HepG2 (cell line): ENCODE data around the gene IRAK2. TPM values are rescaled to one million over a fixed set of nuclear protein-coding genes. Genes with fewer than 3 reads are reported as not detected.
A peak's percentile ranks its signal among the peaks of the same experiment; 100 is the strongest.

Experiments used
- DMAP1 ChIP-seq: IDR thresholded peaks from 2 replicates; pipeline ENCODE4 v1.6.1; 2016
- HOXD1 ChIP-seq: sonication (generic); formaldehyde crosslinking; IDR thresholded peaks from 2 replicates; pipeline ENCODE4 v1.5.0; 2020; ENCODE audit warnings: missing genetic modification reagents
- MEIS1 ChIP-seq: sonication (generic); formaldehyde crosslinking; IDR thresholded peaks from 2 replicates; pipeline ENCODE4 v1.9.0; 2021; ENCODE audit warnings: mild to moderate bottlenecking, missing genetic modification reagents, moderate library complexity, borderline replicate concordance
- MTERF4 ChIP-seq: sonication (generic); formaldehyde crosslinking; IDR thresholded peaks from 2 replicates; pipeline ENCODE4 v1.8.0; 2023; ENCODE audit warnings: mild to moderate bottlenecking, missing genetic modification reagents
- MYPOP ChIP-seq: sonication (generic); formaldehyde crosslinking; IDR thresholded peaks from 2 replicates; pipeline ENCODE4 v1.8.1; 2023; ENCODE audit warnings: mild to moderate bottlenecking, moderate library complexity, missing genetic modification reagents
- POGK ChIP-seq: sonication (generic); formaldehyde crosslinking; conservative IDR thresholded peaks from 2 replicates; pipeline ENCODE4 v1.8.0; 2022; ENCODE audit warnings: mild to moderate bottlenecking, moderate library complexity, missing genetic modification reagents
- RFX3 ChIP-seq: IDR thresholded peaks from 2 replicates; pipeline ENCODE4 v1.6.1; 2016; ENCODE audit warnings: missing biosample characterization, missing genetic modification reagents
- SP1 ChIP-seq, 2 experiments: fragments of 450-650 bp in 1 of 2; sonication (generic) in 1 of 2; formaldehyde crosslinking in 1 of 2; IDR thresholded peaks; 2 replicates each; pipeline versions ENCODE4 v1.4.0 to v1.6.1; 2016 to 2020; ENCODE audit warnings: missing genetic modification reagents in 1 of 2
- STAG1 ChIP-seq: sonication (generic); formaldehyde crosslinking; IDR thresholded peaks from 2 replicates; pipeline ENCODE4 v1.4.0; 2020; ENCODE audit warnings: missing genetic modification reagents
- TMF1 ChIP-seq: sonication (generic); formaldehyde crosslinking; IDR thresholded peaks from 2 replicates; pipeline ENCODE4 v1.8.1; 2022; ENCODE audit warnings: low read depth, missing genetic modification reagents
- ZKSCAN5 ChIP-seq: sonication (generic); formaldehyde crosslinking; IDR thresholded peaks from 2 replicates; pipeline ENCODE4 v1.5.1; 2020; ENCODE audit warnings: mild to moderate bottlenecking, missing genetic modification reagents
- ZNF235 ChIP-seq: sonication (generic); formaldehyde crosslinking; IDR thresholded peaks from 2 replicates; pipeline ENCODE4 v1.8.1; 2023; ENCODE audit warnings: mild to moderate bottlenecking, missing genetic modification reagents, borderline replicate concordance
- ZNF670 ChIP-seq: sonication (generic); formaldehyde crosslinking; IDR thresholded peaks from 2 replicates; pipeline ENCODE4 v1.8.0; 2022; ENCODE audit warnings: mild to moderate bottlenecking, missing genetic modification reagents, borderline replicate concordance
- ZNF788 ChIP-seq: sonication (generic); formaldehyde crosslinking; IDR thresholded peaks from 2 replicates; pipeline ENCODE4 v1.5.0; 2020; ENCODE audit warnings: mild to moderate bottlenecking, missing genetic modification reagents, borderline replicate concordance
- polyA plus RNA-seq, 8 experiments: library from polyadenylated mRNA; depleted of rRNA in 3 of 8; stranded (reverse) in 7 of 8; unstranded in 1 of 8; fragments of >200 nt; fragmentation: Illumina TruSeq in 4 of 8; extraction: Trizol in 4 of 8; gene quantifications; 2 replicates each; pipeline versions ENCODE4 v1.2.1 to v1.2.3, GENCODE V29; 2011 to 2016; ENCODE audit warnings: low read depth in 4 of 8, missing spikeins in 1 of 8, mixed read lengths in 1 of 8; ENCODE audit not compliant: insufficient read depth in 1 of 8
- total RNA-seq, 5 experiments: library from RNA; depleted of rRNA; stranded (reverse); fragments of >200 nt; fragmentation: Illumina TruSeq; extraction: Trizol; gene quantifications; 2 replicates each; pipeline ENCODE4 v1.2.3, GENCODE V29; 2016; ENCODE audit warnings: low read depth in 1 of 5
- TF ChIP-seq, protein P1 (sequence below): sonication (generic); formaldehyde crosslinking; IDR thresholded peaks from 2 replicates; pipeline ENCODE4 v1.5.0; 2020; ENCODE audit warnings: mild to moderate bottlenecking, low read depth, missing genetic modification reagents, borderline replicate concordance
- TF ChIP-seq, protein P2 (sequence below): sonication (generic); formaldehyde crosslinking; IDR thresholded peaks from 2 replicates; pipeline ENCODE4 v1.4.0; 2020; ENCODE audit warnings: missing genetic modification reagents, mild to moderate bottlenecking, borderline replicate concordance
- TF ChIP-seq, protein P3 (sequence below): sonication (generic); formaldehyde crosslinking; IDR thresholded peaks from 2 replicates; pipeline ENCODE4 v1.5.1; 2020; ENCODE audit warnings: missing genetic modification reagents, mild to moderate bottlenecking, borderline replicate concordance

Gene IRAK2
- total and polyA plus RNA-seq, 2 of the 13 experiments (the other 11 are each of a cell fraction or from before 2014, with no cell fraction given), result 13.1 to 23.3 TPM

GRCh38 chr3:10286596-10287295 is 122.0 kb downstream of the IRAK2 start (continued):
- TF ChIP-seq POGK (CRISPR knock-in tag) (no peak), MTERF4 (CRISPR knock-in tag) (0 out of 2 replicates have a peak, but pooled peaks have one; percentile 29), DMAP1 (CRISPR knock-in tag) (no peak), TMF1 (CRISPR knock-in tag) (no peak), SP1 (IDR thresholded peaks at IDR 0.05) (no peak), SP1 (CRISPR knock-in tag; IDR thresholded peaks at IDR 0.05) (no peak), MYPOP (CRISPR knock-in tag) (no peak), ZNF235 (CRISPR knock-in tag) (no peak), ZNF670 (CRISPR knock-in tag) (no peak), STAG1 (CRISPR knock-in tag) (peak; percentile 79), ZNF788 (no peak), MEIS1 (CRISPR knock-in tag) (no peak), ZKSCAN5 (CRISPR knock-in tag) (no peak), RFX3 (CRISPR knock-in tag) (no peak), HOXD1 (no peak)
- TF ChIP-seq, protein P1, sequence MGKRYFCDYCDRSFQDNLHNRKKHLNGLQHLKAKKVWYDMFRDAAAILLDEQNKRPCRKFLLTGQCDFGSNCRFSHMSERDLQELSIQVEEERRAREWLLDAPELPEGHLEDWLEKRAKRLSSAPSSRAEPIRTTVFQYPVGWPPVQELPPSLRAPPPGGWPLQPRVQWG (CRISPR knock-in tag), result no peak
- TF ChIP-seq, protein P2, sequence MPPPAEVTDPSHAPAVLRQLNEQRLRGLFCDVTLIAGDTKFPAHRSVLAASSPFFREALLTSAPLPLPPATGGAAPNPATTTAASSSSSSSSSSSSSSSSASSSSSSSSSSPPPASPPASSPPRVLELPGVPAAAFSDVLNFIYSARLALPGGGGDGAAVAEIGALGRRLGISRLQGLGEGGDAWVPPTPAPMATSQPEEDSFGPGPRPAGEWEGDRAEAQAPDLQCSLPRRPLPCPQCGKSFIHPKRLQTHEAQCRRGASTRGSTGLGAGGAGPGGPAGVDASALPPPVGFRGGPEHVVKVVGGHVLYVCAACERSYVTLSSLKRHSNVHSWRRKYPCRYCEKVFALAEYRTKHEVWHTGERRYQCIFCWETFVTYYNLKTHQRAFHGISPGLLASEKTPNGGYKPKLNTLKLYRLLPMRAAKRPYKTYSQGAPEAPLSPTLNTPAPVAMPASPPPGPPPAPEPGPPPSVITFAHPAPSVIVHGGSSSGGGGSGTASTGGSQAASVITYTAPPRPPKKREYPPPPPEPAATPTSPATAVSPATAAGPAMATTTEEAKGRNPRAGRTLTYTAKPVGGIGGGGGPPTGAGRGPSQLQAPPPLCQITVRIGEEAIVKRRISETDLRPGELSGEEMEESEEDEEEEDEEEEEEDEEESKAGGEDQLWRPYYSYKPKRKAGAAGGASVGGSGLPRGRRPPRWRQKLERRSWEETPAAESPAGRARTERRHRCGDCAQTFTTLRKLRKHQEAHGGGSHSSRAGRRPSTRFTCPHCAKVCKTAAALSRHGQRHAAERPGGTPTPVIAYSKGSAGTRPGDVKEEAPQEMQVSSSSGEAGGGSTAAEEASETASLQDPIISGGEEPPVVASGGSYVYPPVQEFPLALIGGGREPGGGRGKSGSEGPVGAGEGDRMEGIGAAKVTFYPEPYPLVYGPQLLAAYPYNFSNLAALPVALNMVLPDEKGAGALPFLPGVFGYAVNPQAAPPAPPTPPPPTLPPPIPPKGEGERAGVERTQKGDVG, result no peak
- TF ChIP-seq, protein P3, sequence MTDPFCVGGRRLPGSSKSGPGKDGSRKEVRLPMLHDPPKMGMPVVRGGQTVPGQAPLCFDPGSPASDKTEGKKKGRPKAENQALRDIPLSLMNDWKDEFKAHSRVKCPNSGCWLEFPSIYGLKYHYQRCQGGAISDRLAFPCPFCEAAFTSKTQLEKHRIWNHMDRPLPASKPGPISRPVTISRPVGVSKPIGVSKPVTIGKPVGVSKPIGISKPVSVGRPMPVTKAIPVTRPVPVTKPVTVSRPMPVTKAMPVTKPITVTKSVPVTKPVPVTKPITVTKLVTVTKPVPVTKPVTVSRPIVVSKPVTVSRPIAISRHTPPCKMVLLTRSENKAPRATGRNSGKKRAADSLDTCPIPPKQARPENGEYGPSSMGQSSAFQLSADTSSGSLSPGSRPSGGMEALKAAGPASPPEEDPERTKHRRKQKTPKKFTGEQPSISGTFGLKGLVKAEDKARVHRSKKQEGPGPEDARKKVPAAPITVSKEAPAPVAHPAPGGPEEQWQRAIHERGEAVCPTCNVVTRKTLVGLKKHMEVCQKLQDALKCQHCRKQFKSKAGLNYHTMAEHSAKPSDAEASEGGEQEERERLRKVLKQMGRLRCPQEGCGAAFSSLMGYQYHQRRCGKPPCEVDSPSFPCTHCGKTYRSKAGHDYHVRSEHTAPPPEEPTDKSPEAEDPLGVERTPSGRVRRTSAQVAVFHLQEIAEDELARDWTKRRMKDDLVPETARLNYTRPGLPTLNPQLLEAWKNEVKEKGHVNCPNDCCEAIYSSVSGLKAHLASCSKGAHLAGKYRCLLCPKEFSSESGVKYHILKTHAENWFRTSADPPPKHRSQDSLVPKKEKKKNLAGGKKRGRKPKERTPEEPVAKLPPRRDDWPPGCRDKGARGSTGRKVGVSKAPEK (CRISPR knock-in tag), result no peak
